ENCODE data around the gene FADS2. TPM values are rescaled to one million over a fixed set of nuclear protein-coding genes. Genes with fewer than 3 reads are reported as not detected.

FADS2 gene
- total RNA-seq, 2 experiments from 2014 or later = 128 to 135 TPM

DNA sequence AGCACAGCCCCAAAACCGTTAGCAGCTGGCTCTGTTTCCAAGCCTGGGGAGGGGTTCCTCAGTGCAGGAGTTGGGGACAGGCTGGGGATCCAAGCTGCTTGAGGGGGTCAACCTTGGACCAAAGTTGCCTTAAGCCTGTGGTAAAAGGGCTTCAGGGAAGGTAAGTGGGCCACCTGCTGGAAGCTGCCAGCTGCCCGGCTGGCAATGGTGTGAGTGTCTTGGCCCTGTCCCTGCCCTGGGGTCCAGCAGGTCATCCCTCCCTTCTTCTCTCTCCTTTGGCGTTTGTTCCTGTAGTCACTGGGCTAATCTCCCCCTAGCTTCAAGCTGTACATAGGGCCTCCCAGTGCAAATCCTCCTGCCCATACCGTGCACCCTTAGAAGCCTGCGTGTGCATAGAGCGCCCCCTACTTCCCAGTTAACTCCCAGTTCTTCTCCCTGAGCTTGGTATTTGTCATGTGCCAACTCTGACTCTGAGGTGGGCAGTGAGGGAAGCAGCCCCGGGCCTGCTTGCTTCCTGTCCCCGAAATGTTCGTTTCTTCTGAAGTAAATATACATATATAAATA, 40.1 kb upstream of the FADS2 start:
- peaks cover 20% of the 10 kb centered on the region for H3K4me1 Mint-ChIP-seq
- peak; percentile 30 for DNase-seq
- H3K27ac Mint-ChIP-seq = no peak overlapping the region
- H3K9me3 Mint-ChIP-seq = no peaks in the 10 kb centered on the region
- H3K27me3 Mint-ChIP-seq = no peaks in the 10 kb centered on the region
- POLR2A ChIA-PET = no interaction called here
- no peak overlapping the region for H3K4me3 Mint-ChIP-seq
- CTCF ChIA-PET = interaction anchor here (1.0 to 2.0 kb wide), 11 partner anchors 8 to 55 kb away, joined by 3 to 11 read pairs (median 4); no protein-coding TSS in a partner anchor
- peaks cover 23% of the 10 kb centered on the region for H3K36me3 Mint-ChIP-seq (ENCODE audit: low read depth)

DNA sequence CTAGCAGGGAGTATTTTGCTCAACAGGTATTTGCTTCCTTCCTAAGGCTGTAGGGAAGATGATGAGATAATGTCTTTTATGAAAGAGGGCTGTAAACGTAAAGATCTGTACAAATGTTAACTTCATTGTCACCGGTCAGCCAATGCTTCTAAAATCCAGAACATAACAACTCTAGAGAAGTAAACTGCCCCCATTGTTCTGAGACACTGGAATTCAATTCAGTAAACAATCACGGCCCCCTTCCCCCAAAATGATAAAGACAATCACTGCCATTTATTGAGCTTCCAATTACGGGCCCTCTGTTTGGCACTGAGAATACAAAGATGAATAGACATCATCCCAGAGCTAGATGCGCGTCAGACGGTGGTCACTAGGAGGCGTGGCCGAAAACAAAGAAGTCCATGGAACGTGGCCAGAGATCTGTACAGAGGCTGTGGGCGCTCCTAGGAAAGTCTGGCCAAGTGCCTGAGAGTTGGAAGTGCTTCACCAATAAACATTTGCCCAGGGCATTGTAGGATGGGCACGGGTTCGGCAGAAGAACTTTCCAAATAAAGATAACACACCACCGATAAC, 36.3 kb upstream of the FADS2 start:
- Mint-ChIP-seq H3K36me3 (ENCODE audit: low read depth) (peaks cover 51% of the 10 kb centered on the region), H3K9me3 (no peaks in the 10 kb centered on the region), H3K27ac (peak overlapping the region; percentile 98), H3K4me1 (peaks cover 44% of the 10 kb centered on the region), H3K27me3 (no peaks in the 10 kb centered on the region), H3K4me3 (peak overlapping the region; percentile 85)
- CTCF ChIA-PET = interaction anchor here (0.6 to 1.8 kb wide), 7 partner anchors 9 to 1040 kb away, joined by 3 to 6 read pairs (median 3); partner anchors contain the start of gene FADS2
- POLR2A ChIA-PET = interaction anchor here (0.6 to 2.2 kb wide), 2 partner anchors 24 to 90 kb away, joined by 4 to 7 read pairs; no protein-coding TSS in a partner anchor
- peak; percentile 45 for DNase-seq

DNA sequence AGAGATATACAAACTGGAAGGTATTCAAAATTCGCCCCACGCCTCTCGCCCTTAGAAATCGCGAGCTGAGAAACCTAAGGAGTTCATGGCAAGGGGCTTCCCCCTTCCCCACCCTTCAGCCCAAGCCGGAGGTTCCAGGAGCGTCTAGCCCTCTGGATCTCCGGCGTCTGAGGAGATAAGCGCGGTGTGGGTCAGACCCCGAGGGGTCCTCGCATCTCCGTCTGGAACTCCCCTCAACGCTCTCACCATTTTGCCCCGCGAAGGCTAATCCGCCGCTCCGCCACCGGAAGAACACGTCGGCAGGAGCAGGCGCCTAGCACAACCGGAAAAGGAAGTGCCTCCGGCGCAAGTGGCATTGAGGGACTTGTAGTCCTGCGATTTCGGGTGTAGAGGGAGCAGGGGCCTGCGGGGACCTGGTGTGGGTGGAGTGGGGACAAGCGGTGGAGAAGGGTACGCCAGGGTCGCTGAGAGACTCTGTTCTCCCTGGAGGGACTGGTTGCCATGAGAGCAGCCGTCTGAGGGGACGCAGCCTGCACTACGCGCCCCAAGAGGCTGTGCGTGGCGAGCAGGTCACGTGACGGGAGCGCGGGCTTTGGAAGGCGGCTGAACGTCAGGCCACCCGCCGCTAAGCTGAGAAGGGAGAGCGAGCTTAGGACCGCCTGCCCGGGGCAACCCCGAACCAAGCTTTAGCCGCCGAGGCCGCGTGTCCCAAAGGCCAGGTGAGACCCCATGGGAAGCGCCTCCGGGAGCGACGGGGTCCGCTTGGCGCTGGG, 35.6 kb upstream of the FADS2 start, which contains the start of the genes FEN1 and TMEM258:
Gene FEN1, plus strand, starts transcription at position 602 of the 773 bp plus-strand sequence. CDS start 2,451 bp downstream, outside the sequence.
Gene TMEM258, minus strand, starts transcription at position 290 of the 773 bp plus-strand sequence. Its CDS starts 41 bp downstream, at position 249.
- ChIA-PET POLR2A (interaction anchor here (0.6 to 2.2 kb wide), 3 partner anchors 23 to 249 kb away, joined by 3 to 7 read pairs (median 4); no protein-coding TSS in a partner anchor), CTCF (interaction anchor here (0.6 to 1.8 kb wide), 16 partner anchors 9 to 1040 kb away, joined by 3 to 6 read pairs (median 3); partner anchors contain the start of genes FADS1 and FADS2)
- H3K27me3 Mint-ChIP-seq = no peaks in the 10 kb centered on the region
- peaks cover 55% of the 10 kb centered on the region for H3K36me3 Mint-ChIP-seq (ENCODE audit: low read depth)
- peak within 1 kb of the TSS; percentile 98 for H3K27ac Mint-ChIP-seq
- no peaks in the 10 kb centered on the region for H3K9me3 Mint-ChIP-seq
- H3K4me1 Mint-ChIP-seq = peaks cover 49% of the 10 kb centered on the region
- DNase-seq = peak; percentile 91
- H3K4me3 Mint-ChIP-seq = peak within 1 kb of the TSS; percentile 85

DNA sequence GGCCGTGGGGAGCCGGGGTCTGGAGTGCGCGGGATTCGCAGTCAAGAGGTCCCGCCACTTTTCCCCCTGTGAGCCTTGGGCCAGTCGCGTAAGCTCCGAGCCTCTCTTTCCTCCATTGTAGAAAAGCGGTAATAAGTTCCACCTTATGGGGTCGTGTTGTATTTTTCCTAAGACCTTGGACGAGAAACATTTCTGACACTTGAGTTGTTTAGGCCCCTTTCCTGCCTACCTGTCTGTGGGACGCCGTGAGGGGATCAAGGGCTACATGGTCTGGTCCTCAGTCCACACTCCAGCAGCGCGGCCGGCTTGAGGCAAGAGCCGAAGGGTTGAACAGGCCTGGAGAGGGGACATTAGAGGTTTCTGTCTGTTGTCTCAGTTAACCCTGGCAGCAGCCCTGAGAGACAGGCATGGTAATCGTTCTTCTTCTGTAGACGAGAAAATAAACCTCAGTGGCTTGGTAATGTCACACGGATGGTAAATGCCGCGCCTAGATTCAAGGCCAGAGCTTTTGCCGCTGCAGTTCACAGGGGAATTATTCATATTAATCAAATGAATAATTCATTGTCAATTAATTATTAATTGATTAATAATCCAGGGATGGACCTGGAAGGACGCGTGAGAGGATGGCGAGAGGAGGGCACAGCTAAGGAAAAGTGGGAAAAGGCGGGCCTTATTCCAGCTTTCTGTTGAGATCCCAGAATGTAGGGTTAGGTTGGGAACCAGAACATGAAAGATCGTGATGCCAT, 34.8 kb upstream of the FADS2 start:
- peak overlapping the region; percentile 85 for H3K4me3 Mint-ChIP-seq
- H3K36me3 Mint-ChIP-seq (ENCODE audit: low read depth) = peaks cover 61% of the 10 kb centered on the region
- ChIA-PET POLR2A (interaction anchor here (0.6 to 2.2 kb wide), 2 partner anchors 22 to 249 kb away, joined by 3 to 7 read pairs; no protein-coding TSS in a partner anchor), CTCF (interaction anchor here (0.6 to 1.5 kb wide), 13 partner anchors 10 to 315 kb away, joined by 3 to 5 read pairs (median 3); partner anchors contain the start of genes FADS1 and FADS2)
- DNase-seq = peak; percentile 22
- H3K9me3 Mint-ChIP-seq = no peaks in the 10 kb centered on the region
- peak overlapping the region; percentile 98 for H3K27ac Mint-ChIP-seq
- peaks cover 47% of the 10 kb centered on the region for H3K4me1 Mint-ChIP-seq
- H3K27me3 Mint-ChIP-seq = no peaks in the 10 kb centered on the region

DNA sequence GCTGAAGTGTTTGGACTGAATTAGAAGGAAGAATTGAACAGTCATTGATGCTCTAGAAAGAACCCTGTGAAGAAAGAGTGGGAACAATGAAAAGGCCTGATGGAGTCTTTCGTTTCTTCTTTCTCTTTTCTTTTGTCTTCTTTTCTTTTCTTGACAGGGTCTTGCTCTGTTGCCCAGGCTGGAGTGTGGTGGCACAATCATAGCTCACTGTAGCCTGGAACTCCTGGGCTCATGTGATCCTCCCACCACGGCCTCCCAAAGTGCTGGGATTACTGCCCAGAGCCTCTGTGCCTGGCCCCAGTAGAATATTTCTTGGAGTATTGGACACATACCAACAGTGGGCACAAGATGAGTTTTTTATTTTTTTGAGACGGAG, 34.3 kb upstream of the FADS2 start:
- H3K27ac Mint-ChIP-seq = peak overlapping the region; percentile 98
- no peak for DNase-seq
- H3K36me3 Mint-ChIP-seq (ENCODE audit: low read depth) = peaks cover 60% of the 10 kb centered on the region
- H3K4me1 Mint-ChIP-seq = peaks cover 50% of the 10 kb centered on the region
- H3K27me3 Mint-ChIP-seq = no peaks in the 10 kb centered on the region
- CTCF ChIA-PET = interaction anchor here (1.0 to 1.5 kb wide), 6 partner anchors 11 to 289 kb away, joined by 3 to 5 read pairs (median 4); no protein-coding TSS in a partner anchor
- H3K4me3 Mint-ChIP-seq = peak overlapping the region; percentile 85
- POLR2A ChIA-PET = interaction anchor here (0.7 kb wide), 1 partner anchor 51 kb away, joined by 3 read pairs; no protein-coding TSS in a partner anchor
- H3K9me3 Mint-ChIP-seq = no peaks in the 10 kb centered on the region

DNA sequence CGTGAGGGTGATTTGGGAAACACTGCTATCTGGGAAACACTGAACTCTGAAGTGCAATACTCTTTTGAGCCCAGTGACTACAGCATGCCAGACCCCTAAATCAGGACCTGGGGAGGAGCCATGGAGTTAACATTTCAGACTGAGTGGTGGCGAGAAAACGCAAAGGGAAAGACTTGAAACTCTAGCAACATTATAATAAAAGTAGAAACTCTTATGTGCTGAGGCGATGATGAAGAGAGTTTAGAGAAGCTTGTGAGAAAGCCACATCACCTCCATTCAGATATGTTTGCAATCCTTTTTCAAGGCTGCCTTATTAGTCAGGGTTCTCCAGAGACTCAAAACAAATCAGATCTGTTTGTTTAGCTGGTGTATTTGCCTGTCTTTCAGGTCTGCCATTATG, 33.5 kb upstream of the FADS2 start:
- no peaks in the 10 kb centered on the region for H3K9me3 Mint-ChIP-seq
- H3K27me3 Mint-ChIP-seq = no peaks in the 10 kb centered on the region
- H3K4me1 Mint-ChIP-seq = peaks cover 56% of the 10 kb centered on the region
- ChIA-PET CTCF (interaction anchor here (1.5 kb wide), 1 partner anchor 33 kb away, joined by 4 read pairs; no protein-coding TSS in a partner anchor), POLR2A (interaction anchor here (0.7 kb wide), 1 partner anchor 50 kb away, joined by 3 read pairs; no protein-coding TSS in a partner anchor)
- peaks cover 60% of the 10 kb centered on the region for H3K36me3 Mint-ChIP-seq (ENCODE audit: low read depth)
- no peak overlapping the region for H3K27ac Mint-ChIP-seq
- peak overlapping the region; percentile 48 for H3K4me3 Mint-ChIP-seq
- no peak for DNase-seq

DNA sequence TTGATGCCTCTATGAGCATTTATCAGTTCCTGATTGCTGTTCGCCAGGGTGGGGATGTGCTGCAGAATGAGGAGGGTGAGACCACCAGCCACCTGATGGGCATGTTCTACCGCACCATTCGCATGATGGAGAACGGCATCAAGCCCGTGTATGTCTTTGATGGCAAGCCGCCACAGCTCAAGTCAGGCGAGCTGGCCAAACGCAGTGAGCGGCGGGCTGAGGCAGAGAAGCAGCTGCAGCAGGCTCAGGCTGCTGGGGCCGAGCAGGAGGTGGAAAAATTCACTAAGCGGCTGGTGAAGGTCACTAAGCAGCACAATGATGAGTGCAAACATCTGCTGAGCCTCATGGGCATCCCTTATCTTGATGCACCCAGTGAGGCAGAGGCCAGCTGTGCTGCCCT, 32.6 kb upstream of the FADS2 start:
- Mint-ChIP-seq H3K36me3 (ENCODE audit: low read depth) (peaks cover 54% of the 10 kb centered on the region), H3K9me3 (no peaks in the 10 kb centered on the region), H3K27me3 (no peaks in the 10 kb centered on the region), H3K4me3 (peak overlapping the region; percentile 48), H3K27ac (peak overlapping the region; percentile 60), H3K4me1 (peaks cover 50% of the 10 kb centered on the region)
- DNase-seq = no peak
- CTCF ChIA-PET = interaction anchor here (1.6 to 6.7 kb wide), 3 partner anchors 18 to 317 kb away, joined by 4 to 57 read pairs (median 19); partner anchors contain the start of gene FADS1
- POLR2A ChIA-PET = no interaction called here

DNA sequence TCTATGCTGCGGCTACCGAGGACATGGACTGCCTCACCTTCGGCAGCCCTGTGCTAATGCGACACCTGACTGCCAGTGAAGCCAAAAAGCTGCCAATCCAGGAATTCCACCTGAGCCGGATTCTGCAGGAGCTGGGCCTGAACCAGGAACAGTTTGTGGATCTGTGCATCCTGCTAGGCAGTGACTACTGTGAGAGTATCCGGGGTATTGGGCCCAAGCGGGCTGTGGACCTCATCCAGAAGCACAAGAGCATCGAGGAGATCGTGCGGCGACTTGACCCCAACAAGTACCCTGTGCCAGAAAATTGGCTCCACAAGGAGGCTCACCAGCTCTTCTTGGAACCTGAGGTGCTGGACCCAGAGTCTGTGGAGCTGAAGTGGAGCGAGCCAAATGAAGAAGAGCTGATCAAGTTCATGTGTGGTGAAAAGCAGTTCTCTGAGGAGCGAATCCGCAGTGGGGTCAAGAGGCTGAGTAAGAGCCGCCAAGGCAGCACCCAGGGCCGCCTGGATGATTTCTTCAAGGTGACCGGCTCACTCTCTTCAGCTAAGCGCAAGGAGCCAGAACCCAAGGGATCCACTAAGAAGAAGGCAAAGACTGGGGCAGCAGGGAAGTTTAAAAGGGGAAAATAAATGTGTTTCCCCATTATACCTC, 32.1 kb upstream of the FADS2 start:
- Mint-ChIP-seq H3K4me3 (no peak overlapping the region), H3K27ac (no peak overlapping the region), H3K36me3 (ENCODE audit: low read depth) (peaks cover 54% of the 10 kb centered on the region), H3K27me3 (no peaks in the 10 kb centered on the region), H3K4me1 (peaks cover 49% of the 10 kb centered on the region), H3K9me3 (no peaks in the 10 kb centered on the region)
- DNase-seq = no peak
- ChIA-PET CTCF (interaction anchor here (0.6 to 6.7 kb wide), 9 partner anchors 8 to 316 kb away, joined by 3 to 57 read pairs (median 4); partner anchors contain the start of gene FADS1), POLR2A (interaction anchor here (0.7 kb wide), 1 partner anchor 11 kb away, joined by 3 read pairs; no protein-coding TSS in a partner anchor)

DNA sequence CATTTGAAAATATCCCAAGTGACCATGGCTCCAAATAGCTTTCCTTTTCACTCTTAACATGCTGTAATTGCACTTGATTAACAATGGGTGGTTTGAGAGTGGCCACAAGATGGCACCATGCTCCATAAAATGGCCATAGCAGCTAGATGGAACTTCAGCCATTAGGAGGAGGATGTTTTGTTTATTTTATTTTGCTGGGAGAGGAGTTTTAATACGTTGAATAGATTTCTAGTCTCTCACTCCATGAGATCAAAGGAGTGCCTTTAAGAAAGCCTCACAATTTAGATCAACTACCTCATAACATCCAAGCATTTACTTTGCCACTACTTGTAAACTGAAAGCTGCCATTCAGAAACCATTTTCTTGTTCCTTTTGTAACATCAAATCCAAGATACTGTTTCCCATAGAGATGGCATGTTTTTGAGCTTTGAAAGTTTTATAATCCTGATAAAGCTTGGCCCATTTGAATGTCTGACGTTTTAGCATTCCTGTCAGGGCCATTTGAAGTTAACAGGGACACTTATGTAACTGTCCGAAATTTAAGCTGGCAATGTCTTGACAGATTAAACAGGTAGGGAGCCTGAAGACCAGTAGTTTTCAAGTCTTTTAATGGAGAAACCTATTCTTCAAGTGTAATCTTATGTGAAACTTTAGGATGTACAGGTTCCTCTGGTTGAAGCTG, 30.7 kb upstream of the FADS2 start:
- CTCF ChIA-PET = interaction anchor here (0.5 to 6.7 kb wide), 24 partner anchors 8 to 1322 kb away, joined by 3 to 57 read pairs (median 4); partner anchors contain the start of genes BEST1, FADS1 and FADS2

DNA sequence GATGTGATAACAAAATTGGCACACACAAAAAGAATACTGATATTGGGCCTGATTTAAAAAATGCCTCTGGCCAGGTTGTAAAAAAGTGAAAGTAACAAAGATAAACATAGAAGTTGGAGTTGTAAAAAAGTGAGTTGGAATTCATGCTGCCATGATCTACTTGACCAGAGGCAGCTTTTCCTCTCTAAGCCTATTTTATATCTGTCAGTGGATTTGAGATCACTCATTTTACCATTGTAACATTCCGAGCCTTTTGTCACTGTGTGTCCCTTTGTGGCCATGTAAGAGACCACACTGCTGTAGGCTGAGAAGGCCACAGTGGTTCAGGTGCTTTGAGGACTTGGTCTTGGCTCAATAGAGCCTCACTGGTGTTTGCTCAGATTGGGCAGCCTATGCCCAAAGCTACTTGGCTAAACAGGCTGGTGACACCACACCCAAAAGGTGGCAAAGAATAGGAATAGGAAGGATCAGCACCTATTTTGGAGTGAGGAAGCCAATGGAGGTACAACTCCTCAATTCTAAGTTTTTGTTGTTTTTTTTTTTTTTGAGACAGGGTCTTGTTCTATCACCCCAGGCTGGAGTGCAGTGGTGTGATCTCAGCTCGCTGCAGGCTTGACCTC, 28.3 kb upstream of the FADS2 start:
- ChIA-PET POLR2A (no interaction called here), CTCF (interaction anchor here (3.0 to 6.7 kb wide), 2 partner anchors 14 to 29 kb away, joined by 12 to 57 read pairs; partner anchors contain the start of genes FADS1 and FADS2)
- Mint-ChIP-seq H3K27me3 (no peaks in the 10 kb centered on the region), H3K27ac (no peak overlapping the region), H3K9me3 (no peaks in the 10 kb centered on the region), H3K4me3 (no peak overlapping the region), H3K36me3 (ENCODE audit: low read depth) (peaks cover 64% of the 10 kb centered on the region), H3K4me1 (peaks cover 33% of the 10 kb centered on the region)
- DNase-seq = no peak

More for the DNA sequence above, 30.7 kb upstream of the FADS2 start:
- no peaks in the 10 kb centered on the region for H3K27me3 Mint-ChIP-seq
- H3K4me1 Mint-ChIP-seq = peaks cover 42% of the 10 kb centered on the region
- POLR2A ChIA-PET = interaction anchor here (0.6 to 0.7 kb wide), 3 partner anchors 22 to 152 kb away, joined by 3 read pairs; no protein-coding TSS in a partner anchor
- DNase-seq = peak; percentile 86
- H3K27ac Mint-ChIP-seq = no peak overlapping the region
- H3K9me3 Mint-ChIP-seq = no peaks in the 10 kb centered on the region
- H3K4me3 Mint-ChIP-seq = no peak overlapping the region
- H3K36me3 Mint-ChIP-seq (ENCODE audit: low read depth) = peaks cover 59% of the 10 kb centered on the region

Measured in activated CD4-positive, alpha-beta T cell treated with anti-CD3 and anti-CD28 coated beads, Interleukin-2, amount 10 ng/mL, durations not matched to agents 7 days and 5 days (primary cell).